Measurements from ENCODE around the gene STARD8.

DNA sequence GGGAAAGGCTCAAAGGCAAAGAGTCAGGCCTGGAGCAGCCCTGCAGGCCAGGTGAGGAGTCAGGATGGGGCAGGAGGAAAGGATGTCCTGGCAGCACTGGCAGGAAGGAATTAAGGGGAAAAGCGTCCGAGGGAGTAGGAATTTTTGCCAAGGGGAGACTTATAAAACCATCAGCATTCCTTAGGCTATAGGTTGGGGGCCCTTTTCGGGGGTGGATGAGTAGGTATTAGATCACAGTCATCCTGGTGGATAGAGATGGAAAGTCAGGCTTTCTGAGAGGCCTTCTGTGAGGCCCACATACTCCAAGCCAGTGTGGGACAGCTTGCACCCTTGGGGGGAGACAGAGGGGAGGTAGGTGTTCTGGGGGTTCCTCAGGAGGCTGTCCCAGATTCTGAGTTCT, 12.3 kb downstream of the STARD8 start:
- TF ChIP-seq, protein P1, sequence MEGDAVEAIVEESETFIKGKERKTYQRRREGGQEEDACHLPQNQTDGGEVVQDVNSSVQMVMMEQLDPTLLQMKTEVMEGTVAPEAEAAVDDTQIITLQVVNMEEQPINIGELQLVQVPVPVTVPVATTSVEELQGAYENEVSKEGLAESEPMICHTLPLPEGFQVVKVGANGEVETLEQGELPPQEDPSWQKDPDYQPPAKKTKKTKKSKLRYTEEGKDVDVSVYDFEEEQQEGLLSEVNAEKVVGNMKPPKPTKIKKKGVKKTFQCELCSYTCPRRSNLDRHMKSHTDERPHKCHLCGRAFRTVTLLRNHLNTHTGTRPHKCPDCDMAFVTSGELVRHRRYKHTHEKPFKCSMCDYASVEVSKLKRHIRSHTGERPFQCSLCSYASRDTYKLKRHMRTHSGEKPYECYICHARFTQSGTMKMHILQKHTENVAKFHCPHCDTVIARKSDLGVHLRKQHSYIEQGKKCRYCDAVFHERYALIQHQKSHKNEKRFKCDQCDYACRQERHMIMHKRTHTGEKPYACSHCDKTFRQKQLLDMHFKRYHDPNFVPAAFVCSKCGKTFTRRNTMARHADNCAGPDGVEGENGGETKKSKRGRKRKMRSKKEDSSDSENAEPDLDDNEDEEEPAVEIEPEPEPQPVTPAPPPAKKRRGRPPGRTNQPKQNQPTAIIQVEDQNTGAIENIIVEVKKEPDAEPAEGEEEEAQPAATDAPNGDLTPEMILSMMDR (conservative IDR thresholded peaks at IDR 0.05; ENCODE audit: low read length) = no peak
- TF ChIP-seq EZH2phosphoT487 (IDR thresholded peaks at IDR 0.05; ENCODE audit: borderline replicate concordance, low read depth, low read length) = no peak

Measured in OCI-LY7 (cell line).